B cell (primary cell): ENCODE data around the gene HOPX. TPM values are rescaled to one million over a fixed set of nuclear protein-coding genes. Genes with fewer than 3 reads are reported as not detected.

Experiments
- ATAC-seq: fragments of 200-7000 bp; cut with Tn5 transposase; one replicate; pipeline ENCODE4 v1.10.0; 2021; ENCODE audit warnings: low read depth, mild to moderate bottlenecking, moderate number of reproducible peaks, moderate library complexity
- CTCF ChIA-PET: fragments of 350-600 bp; sonication (Branson Sonifier 250); formaldehyde crosslinking; loops from one replicate; lab custom pipeline; 2021; ENCODE audit warnings: antibody characterized with exemption, inconsistent platforms; lab: Charles Lee
- POLR2A ChIA-PET: fragments of 350-600 bp; sonication (Branson Sonifier 250); formaldehyde crosslinking; loops from one replicate; lab custom pipeline; 2021; ENCODE audit warnings: antibody characterized with exemption; lab: Charles Lee
- DNase-seq: peaks from one replicate; pipeline ENCODE4 v3.0.0; 2013
- H2AFZ ChIP-seq: 2 replicates; pipeline ENCODE4 v1.6.1; 2012; ENCODE audit warnings: mild to moderate bottlenecking, low read depth, low read length; ENCODE audit not compliant: insufficient read depth, poor library complexity, severe bottlenecking
- H3K27ac ChIP-seq, 2 donors: 1 replicate in 1 of 2; 2 replicates in 1 of 2; pipeline ENCODE4 v1.5.1; 2012 to 2013; ENCODE audit warnings: low read length in 2 of 2, mild to moderate bottlenecking in 2 of 2, moderate library complexity in 1 of 2
- H3K27me3 ChIP-seq, 4 experiments: fragments of 200-600 bp in 1 of 4; sonication (generic) in 1 of 4; replicated peaks in 1 of 4; 1 replicate in 2 of 4; 2 replicates in 2 of 4; pipeline versions ENCODE4 v1.6.1 to v1.7.0; 2013 to 2016; ENCODE audit warnings: low read length in 3 of 4, mild to moderate bottlenecking in 2 of 4, mixed read lengths in 1 of 4, moderate library complexity in 1 of 4; ENCODE audit not compliant: insufficient read depth in 4 of 4, control insufficient read depth in 3 of 4; ENCODE audit errors: control extremely low read depth in 1 of 4
- H3K36me3 ChIP-seq, 2 experiments: replicated peaks in 1 of 2; 1 replicate in 1 of 2; 2 replicates in 1 of 2; pipeline versions ENCODE4 v1.6.1 to v1.7.1; 2013; ENCODE audit warnings: low read length in 1 of 2; ENCODE audit not compliant: insufficient read depth in 2 of 2, control insufficient read depth in 1 of 2; ENCODE audit errors: control extremely low read depth in 1 of 2, extremely low read depth in 1 of 2
- H3K4me1 ChIP-seq, 2 donors: fragments of 200-600 bp in 1 of 2; sonication (generic) in 1 of 2; 1 replicate in 1 of 2; 2 replicates in 1 of 2; pipeline versions ENCODE4 v1.5.1 to v1.6.1; 2013 to 2017; ENCODE audit warnings: low read length in 2 of 2; ENCODE audit not compliant: control insufficient read depth in 2 of 2, insufficient read depth in 2 of 2
- H3K4me2 ChIP-seq: replicated peaks from 2 replicates; pipeline ENCODE3; 2012; ENCODE audit warnings: mild to moderate bottlenecking, low read depth, low read length; ENCODE audit not compliant: poor library complexity, severe bottlenecking
- H3K4me3 ChIP-seq, 5 experiments: fragments of 200-600 bp in 1 of 5; sonication (generic) in 1 of 5; 1 replicate in 3 of 5; 2 replicates in 2 of 5; pipeline versions ENCODE4 v1.5.1 to v1.7.0; 2011 to 2016; ENCODE audit warnings: low read length in 4 of 5, mild to moderate bottlenecking in 4 of 5, low read depth in 2 of 5, control low read depth in 1 of 5, moderate library complexity in 1 of 5; ENCODE audit not compliant: insufficient read depth in 1 of 5; ENCODE audit errors: control extremely low read depth in 1 of 5, extremely low read depth in 1 of 5
- H3K79me2 ChIP-seq: fragments of 200-600 bp; sonication (generic); one replicate; pipeline ENCODE4 v1.6.0; 2016; ENCODE audit warnings: low read length; ENCODE audit not compliant: control insufficient read depth, insufficient read depth
- H3K9ac ChIP-seq: fragments of 200-600 bp; sonication (generic); 2 replicates; pipeline ENCODE4 v1.6.1; 2017; ENCODE audit warnings: mild to moderate bottlenecking, low read length, moderate library complexity
- H3K9me3 ChIP-seq, 3 donors: one replicate each; pipeline versions ENCODE4 v1.6.1 to v1.7.1; 2013; ENCODE audit warnings: low read length in 2 of 3; ENCODE audit not compliant: control insufficient read depth in 2 of 3, insufficient read depth in 1 of 3; ENCODE audit errors: control extremely low read depth in 1 of 3
- H4K20me1 ChIP-seq: 2 replicates; pipeline ENCODE4 v1.6.0; 2012; ENCODE audit warnings: mild to moderate bottlenecking, low read length; ENCODE audit not compliant: insufficient read depth, control insufficient read depth, poor library complexity, severe bottlenecking
- H3K27ac Mint-ChIP-seq: one replicate; pipeline ENCODE4 v1.8.0; 2021; ENCODE audit warnings: mixed read lengths
- H3K27me3 Mint-ChIP-seq: one replicate; pipeline ENCODE4 v1.8.0; 2021; ENCODE audit warnings: mixed read lengths
- H3K4me1 Mint-ChIP-seq: one replicate; pipeline ENCODE4 v1.8.0; 2021; ENCODE audit warnings: mixed read lengths
- H3K4me3 Mint-ChIP-seq: one replicate; pipeline ENCODE4 v1.8.0; 2021; ENCODE audit warnings: mixed read lengths
- H3K9me3 Mint-ChIP-seq: one replicate; pipeline ENCODE4 v1.8.0; 2022; ENCODE audit warnings: mixed read lengths; ENCODE audit not compliant: insufficient read depth
- CTCF ChIP-seq: fragments of 200-600 bp; IDR thresholded peaks from one replicate; pipeline ENCODE4 v1.8.0; 2022; ENCODE audit warnings: antibody characterized with exemption, mild to moderate bottlenecking
- EZH2 ChIP-seq: IDR thresholded peaks from 2 replicates; pipeline ENCODE4 v1.6.1; 2012; ENCODE audit warnings: borderline replicate concordance, low read depth, mild to moderate bottlenecking, moderate library complexity, low read length; ENCODE audit not compliant: insufficient read depth, poor library complexity, severe bottlenecking
- WGBS: methylation state at CpG from one replicate; pipeline ENCODE4 v1.1.5; 2013; ENCODE audit warnings: missing lambda C conversion rate; ENCODE audit not compliant: insufficient coverage; 5-methylcytosine and 5-hydroxymethylcytosine counted together
- intact Hi-C: fragments of 100-400 bp; cut with micrococcal nuclease; formaldehyde crosslinking; loops from one replicate; pipeline ENCODE4 v1.10.0; 2022
- polyA plus RNA-seq: library from polyadenylated mRNA; depleted of rRNA; stranded (reverse); fragments of >200 nt; gene quantifications from 2 replicates; pipeline ENCODE4 v1.2.3, GENCODE V29; 2012
- total RNA-seq, 2 donors: library from RNA; stranded (reverse); fragments of 120-200 nt in 1 of 2; gene quantifications; 1 replicate in 1 of 2; 2 replicates in 1 of 2; pipeline versions ENCODE4 v1.2.3 to v1.2.4, GENCODE V29; 2013 to 2022

The HOPX gene
- total and polyA plus RNA-seq, 2 donors (not counting 1 experiment from before 2014, with no cell fraction given), result 7.4 to 29.2 TPM

GRCh38 chr4:56671860-56672259 is 9.2 kb downstream of the HOPX start:
- CTCF ChIA-PET, result interaction anchor here (1.1 to 1.5 kb wide), 2 partner anchors 17 to 96 kb away, joined by 3 read pairs; no protein-coding TSS in a partner anchor
- Histone ChIP-seq H3K79me2 (no peaks in the 10 kb centered on the region), H4K20me1 (no peaks in the 10 kb centered on the region), H3K9me3 (peaks cover 0 to 8% (median 4%) of the 10 kb centered on the region in 3 donors), H3K27ac (no peak overlapping the region), H3K27me3 (no peaks in the 10 kb centered on the region), H3K9ac (no peak overlapping the region), H2AFZ (no peak overlapping the region), H3K4me2 (no peak overlapping the region), H3K4me1 (no peaks in the 10 kb centered on the region), H3K4me3 (no peak overlapping the region), H3K36me3 (no peaks in the 10 kb centered on the region)
- Mint-ChIP-seq H3K27me3 (peaks cover 4% of the 10 kb centered on the region), H3K9me3 (no peaks in the 10 kb centered on the region), H3K4me1 (no peaks in the 10 kb centered on the region), H3K27ac (no peak overlapping the region), H3K4me3 (no peak overlapping the region)
- ATAC-seq, result no peak
- POLR2A ChIA-PET, result no interaction called here
- no CpG with 5 or more reads among the region's 2 CpGs for WGBS
- TF ChIP-seq EZH2 (no peak), CTCF (no peak)
- DNase-seq, result no peak
- intact Hi-C loops, result no loop called here

DNA sequence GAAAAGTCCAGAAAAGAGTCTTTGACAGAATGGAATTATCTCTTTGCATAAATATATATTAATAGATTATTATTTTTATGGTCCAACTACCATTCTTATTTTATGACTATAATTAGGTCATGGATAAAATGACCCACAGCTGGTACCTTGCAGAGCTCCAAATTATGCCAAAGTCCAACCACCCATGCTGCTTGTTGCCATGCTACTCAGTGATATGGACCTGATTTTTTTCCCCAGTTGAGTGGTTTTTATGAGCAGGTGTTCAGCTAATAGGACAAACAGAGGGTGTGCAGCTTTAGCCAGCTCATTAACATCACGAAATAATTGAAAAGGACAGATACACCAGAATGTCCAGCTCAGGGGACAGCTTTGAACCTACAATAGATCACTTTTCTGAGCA is 9.7 kb downstream of the HOPX start:
- Histone ChIP-seq H3K4me3 (no peak overlapping the region), H3K79me2 (no peaks in the 10 kb centered on the region), H4K20me1 (no peaks in the 10 kb centered on the region), H3K4me2 (no peak overlapping the region), H3K27ac (no peak overlapping the region), H2AFZ (no peak overlapping the region), H3K9me3 (peaks cover 0 to 8% (median 4%) of the 10 kb centered on the region in 3 donors), H3K9ac (no peak overlapping the region), H3K36me3 (no peaks in the 10 kb centered on the region), H3K4me1 (no peaks in the 10 kb centered on the region), H3K27me3 (no peaks in the 10 kb centered on the region)
- DNase-seq (no peak), ATAC-seq (no peak)
- no peaks in the 10 kb centered on the region for H3K4me1 Mint-ChIP-seq
- ChIA-PET POLR2A (no interaction called here), CTCF (interaction anchor here (1.1 to 1.5 kb wide), 3 partner anchors 17 to 96 kb away, joined by 3 read pairs; no protein-coding TSS in a partner anchor)
- H3K9me3 Mint-ChIP-seq, result no peaks in the 10 kb centered on the region
- intact Hi-C loops, result no loop called here
- H3K27me3 Mint-ChIP-seq, result peaks cover 9% of the 10 kb centered on the region
- TF ChIP-seq EZH2 (no peak), CTCF (no peak)
- H3K27ac Mint-ChIP-seq, result no peak overlapping the region
- H3K4me3 Mint-ChIP-seq, result no peak overlapping the region
- 83% methylated on average over 1 of the region's 1 CpG for WGBS
